ENCODE results near the gene TNS4.

The TNS4 gene

DNA sequence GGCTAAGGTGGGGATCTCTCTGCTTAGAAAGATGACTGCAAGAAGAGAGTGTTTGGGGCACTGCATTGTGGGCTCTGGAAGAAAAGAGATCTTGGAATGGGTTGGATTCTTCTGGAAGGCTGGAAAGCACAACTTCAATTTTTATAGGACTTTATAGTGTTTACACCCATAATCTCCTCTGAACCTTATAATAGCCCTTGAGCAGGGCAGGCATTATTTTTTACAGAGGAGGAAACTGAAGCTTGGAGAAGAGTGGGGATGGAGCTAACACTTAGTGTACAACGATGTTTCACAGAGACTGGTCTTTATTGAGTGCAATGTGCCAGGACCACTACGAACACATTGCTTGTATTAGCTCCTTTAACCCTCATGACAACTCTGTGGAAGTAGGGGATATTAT, 10.4 kb downstream of the TNS4 start:
- DNase-seq, result no peak

DNA sequence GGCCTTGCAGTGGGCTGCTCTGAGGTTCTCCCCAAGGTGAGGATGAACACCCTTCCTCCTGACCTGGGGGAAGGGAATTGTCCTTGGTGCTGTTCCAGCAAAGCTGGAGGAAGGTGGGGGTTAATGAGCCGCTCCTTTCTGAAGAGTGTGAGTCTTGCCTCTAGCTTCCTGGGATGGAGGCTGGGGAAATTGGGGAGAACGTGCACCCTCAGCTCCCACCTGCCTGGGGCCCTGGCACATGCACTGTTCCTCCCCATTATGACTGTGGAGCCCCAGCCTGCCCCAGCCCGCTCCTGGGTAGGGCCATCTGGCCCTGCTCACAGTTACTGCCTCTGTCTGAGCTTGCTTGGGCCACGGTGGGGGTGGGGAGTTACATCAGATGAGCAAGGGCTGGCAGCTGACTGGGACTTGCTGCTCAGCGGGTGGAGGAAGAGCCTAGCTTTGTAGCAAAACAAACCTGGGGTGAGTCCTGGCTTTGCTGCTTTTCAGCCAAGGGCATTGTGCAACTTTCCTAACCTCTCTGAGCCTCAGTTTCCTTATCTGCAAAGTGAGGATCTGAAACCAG, 11.1 kb downstream of the TNS4 start:
- DNase-seq, result no peak

DNA sequence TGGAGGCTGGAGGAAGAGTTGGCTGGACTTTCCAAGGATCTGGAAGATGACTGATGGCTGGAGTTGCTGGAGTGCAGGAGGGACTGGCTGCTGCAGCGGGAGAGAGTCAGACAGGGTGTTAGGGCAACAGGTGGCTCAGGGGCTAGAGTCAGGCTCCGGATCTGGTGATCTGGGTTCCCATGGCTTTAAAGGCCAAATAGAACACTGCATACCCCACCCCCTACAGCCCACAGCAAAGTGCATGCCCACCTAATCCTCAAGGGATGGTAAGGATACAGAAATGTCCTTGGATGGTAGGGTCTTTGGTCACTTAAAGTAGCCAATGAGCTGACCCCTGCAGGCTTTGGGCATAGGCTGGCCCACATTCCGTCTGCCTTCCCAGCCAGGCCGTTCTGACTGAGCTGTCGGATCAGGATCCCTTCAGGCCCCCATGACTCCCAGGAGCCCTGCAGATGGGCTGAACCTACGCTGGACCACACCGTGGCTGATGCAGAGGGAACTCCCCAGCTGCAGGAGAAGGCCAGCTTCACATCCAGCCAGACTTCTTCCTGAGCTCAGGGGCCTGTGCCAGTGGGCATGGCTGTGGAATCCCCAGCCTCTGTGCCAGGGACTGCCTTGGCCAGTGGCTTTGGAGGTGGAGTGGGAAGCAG, 13.9 kb downstream of the TNS4 start:
- no peak for DNase-seq

DNA sequence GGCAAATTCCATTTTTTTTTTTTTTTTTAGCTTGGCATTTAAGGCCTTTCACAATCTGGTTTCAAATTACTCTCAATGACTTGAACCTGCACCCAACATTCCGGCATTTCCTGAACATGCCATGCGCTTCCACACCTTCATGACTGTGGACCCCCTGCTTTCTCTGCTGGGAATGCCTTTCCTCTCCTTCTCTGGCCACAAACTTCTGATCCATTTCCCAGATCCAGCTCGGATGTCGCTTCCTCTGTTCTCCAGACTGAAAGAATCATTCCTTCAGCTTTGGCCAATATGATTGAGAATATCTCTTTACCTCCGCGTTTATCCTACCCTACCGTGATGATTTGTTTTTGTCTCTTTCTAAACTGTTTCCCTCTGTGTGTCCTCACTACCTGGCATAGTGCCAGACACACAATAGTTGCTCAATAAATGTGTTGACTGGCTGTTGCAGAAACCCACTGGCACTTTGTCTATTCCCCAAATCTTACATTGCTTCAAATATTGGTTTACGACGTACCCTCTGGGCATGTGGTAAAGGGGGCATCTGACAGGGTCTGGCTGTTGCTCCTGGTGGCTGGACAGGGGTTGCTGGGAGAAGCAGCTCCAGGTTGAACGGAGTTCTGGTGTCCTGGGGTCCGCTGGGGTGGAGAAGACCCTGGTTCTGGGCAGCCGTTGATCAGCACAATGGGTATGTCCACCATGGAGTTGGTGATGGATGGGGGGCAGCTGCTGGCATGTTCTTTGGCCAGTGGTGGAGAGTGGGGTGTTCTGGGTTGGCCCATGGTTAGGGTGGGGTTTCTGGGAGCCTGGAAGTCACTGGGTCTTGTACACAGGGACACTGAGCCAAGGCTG, 14.7 kb downstream of the TNS4 start:
- no peak for DNase-seq

DNA sequence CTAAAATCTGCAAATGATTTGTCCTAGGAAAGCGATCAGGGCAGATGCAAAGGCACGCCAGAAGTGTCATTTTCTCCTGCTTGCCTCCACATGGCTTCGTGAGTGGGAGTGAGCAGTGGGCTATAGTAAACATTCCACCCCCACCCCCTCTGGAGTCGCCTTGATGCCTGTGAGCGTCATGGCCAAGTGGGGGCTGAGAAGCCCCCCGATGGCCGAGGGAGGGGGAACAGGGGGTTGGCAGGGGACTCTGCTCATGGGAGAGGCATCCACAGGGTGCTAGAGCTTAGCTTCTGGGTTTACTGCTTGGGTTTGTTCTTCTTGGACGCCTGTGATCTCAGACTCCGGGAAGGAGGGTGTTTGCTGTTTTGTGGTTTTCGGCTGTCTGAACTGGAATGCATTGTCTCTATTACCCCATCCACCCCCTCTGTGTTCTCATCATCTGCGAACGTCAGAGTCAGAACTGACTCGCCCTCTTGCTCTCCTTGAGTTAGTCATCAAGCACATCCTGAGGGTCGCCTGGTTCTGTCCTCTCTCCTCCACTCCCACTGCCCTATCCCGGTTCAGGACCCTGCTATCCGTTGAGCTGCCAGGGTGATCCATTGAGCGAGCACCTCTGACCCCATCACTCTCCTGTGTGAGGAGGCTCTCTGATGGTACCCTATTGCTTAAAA, 15.4 kb downstream of the TNS4 start:
- DNase-seq, result peak; percentile 47

DNA sequence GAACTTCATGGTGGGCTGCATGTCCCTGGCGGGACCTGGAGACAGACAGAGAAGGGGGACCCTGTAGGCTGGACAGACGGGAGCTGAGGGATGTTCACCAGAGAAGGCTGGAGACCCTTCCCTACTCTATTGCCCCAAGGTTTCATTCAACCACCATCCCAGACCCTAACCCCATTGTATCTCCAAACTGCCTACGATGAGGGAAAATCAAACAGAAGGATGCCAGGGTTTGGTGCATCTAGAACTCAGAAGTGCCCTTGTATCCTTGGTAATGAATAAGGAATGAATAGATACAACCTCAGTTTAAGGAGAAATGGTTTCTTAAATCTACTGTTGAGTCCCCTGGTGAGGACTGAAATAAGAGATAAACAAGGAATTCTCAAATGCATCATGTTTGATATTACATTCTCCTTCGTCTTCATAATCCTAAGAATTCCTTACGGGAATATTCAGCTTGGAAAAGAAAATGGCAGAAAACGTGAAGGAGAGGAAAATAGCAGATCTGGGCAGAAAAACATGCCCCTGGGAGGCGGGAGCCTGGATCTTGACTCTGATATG, 16.4 kb downstream of the TNS4 start:
- DNase-seq, result no peak

DNA sequence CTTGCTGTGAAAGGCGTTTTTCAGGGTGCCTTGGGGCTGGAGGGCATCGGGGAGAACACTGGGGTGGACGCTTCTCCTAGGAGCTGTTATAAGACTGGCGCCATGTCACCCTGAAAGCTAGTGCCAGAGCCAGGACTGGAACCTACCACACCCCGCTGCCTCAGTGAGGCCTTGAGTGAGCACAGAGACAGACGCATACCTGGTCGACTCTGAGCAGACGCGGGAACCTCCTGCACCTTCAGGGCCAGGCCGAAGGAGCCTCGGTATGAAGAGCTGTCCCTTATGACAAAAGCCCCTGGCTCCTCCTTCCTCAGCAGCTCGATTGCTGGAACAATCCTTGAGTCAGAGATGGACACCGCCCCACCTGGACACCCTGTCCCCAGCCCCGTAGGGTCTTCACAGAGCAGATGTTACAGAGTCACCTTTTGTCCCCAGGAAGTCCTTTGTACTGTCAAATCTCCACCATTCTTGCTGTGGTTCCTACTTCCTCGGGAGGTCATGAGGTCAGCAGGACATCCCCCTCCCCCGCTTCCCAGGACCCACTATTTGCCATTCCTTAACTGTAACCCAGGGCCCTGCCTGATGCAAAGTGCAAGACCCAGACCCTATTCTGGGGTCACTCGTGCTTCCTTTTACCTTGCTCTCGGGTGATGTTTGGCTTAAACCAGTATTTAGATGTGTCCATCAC, 17.0 kb downstream of the TNS4 start:
- DNase-seq, result no peak

DNA sequence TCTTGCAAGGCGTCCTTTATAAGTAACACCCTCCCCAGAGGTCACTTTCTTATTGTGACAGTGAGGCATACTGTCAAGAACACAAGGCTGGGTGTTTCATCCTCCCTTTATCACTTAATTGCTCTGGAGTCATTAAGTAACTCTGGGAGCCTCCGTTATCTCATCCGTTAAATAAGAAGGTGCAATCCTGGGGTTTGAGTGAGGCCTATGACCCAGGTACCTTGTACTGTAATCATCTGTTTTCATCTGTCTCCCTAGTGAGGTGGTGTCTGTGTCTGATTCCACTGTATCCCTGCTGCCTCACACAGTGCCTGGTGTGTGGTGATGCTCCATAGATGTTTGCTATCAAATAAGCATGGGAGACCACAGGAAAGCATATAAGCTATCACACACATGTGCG, 17.7 kb downstream of the TNS4 start:
- DNase-seq, result no peak

DNA sequence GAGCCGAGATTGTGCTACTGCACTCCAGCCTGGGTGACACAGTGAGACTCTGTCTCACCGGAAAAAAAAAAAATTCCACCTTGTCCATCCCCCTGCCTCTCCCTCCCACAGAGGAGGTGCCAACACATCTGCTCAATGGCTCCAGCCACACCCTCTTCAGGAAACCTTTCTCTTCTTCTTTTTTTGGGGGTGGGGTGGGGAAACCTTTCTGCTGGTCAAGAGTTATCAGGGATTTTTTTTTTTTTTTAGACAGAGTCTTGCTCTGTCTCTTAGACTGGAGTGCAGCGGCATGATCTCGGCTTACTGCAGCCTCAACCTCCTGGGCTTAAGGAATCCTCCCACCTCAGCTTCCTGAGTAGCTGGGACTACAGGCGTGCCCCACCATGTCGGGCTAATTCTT, 18.7 kb downstream of the TNS4 start:
- DNase-seq, result no peak

DNA sequence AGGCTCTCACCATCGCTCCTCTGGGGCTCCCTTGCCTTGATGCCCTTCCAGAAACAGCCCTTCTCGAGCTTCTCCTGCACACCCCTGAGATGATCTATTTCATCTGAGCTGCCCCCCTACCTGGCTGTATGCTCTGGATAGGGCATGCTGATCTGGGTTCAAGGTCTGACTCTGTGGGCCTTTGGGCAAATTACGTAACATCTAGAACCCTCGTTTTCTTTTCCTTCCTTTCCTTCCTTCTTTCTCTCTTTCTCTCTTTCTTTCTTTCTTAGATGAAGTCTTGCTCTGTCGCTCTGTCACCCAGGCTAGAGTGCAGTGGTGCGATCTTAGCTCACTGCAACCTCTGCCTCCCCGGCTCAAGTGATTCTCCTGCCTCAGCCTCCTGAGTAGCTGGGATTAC, 20.3 kb downstream of the TNS4 start:
- DNase-seq, result no peak

DNA sequence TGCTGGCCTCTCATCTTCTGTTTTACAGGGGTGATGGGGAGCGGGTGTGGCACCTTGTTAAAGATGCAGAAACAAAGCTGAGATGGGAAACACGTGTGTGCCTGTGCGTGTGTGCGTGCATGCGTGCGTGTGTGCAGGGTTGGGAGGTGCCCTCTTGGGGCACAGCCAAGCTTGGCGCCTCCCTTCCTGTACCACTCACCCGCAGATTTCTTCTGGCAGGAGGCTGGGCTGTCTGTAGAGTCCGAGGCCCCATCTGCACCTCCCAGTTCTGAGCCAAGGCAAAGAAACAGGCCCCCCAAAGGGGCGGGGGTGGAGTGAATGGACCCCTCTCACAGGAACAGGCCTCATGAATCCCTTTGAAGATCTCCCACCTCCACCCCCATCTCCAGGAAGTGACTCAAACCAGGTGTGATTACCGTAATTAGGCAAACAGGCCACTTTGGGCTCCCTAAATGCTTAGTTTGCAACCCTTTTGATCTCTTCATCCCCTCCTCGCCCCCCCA, 20.9 kb downstream of the TNS4 start:
- DNase-seq, result peak; percentile 96

DNA sequence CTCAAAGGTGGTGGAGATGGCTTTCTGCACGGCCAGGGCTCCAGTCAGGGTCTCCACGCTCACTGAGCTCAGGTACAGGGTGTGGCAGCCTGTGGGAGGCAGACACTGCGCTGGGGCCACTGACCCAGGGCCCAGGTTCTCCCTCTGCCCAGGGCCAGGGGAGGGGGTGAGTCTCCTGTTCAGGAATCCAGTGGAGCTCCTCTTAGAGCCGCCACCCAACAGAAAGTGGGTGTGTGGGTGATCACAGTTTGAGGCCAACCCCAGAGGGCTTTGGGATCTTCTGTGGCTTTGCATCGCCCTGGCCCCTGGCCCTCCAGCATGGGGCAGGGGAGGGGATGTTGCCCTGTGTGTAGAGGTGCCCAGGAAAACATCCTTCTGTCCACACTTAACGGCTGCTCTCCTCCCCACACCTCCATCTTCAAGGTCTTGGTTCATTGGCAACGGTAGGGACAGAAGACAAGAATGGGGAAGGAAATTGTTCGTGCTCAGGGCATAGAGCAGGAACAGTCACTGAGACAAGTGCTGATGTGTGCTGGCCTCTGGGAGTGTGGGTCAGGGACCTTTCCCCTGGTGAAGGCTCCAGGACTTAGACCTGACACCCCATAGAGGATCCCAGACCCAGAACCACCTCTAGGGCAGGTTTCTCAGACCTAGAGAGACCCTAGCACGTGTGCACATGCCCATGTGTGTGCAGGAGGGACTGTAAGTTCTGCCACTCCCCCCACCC, 21.5 kb downstream of the TNS4 start:
- peak; percentile 16 for DNase-seq

DNA sequence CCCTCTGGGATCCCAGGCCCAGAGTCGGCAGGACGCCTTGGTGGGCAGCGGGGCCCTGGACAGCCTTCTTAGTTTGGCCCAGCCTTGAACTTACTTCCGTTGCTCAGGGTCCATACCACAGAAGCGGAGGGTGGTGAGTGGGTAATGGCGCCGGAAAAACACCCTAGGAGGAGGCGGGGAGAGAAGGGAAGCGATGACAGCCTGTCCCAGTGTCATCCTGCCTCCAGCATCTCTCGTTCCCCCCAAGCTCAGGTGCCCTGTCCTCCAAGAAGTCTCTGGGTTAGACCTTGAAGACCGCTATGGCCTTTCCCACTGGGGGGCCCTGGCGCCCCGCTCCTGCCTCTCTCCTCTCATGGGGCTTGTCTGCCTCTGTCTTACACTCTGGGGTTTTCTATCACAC, 22.9 kb downstream of the TNS4 start:
- no peak for DNase-seq

DNA sequence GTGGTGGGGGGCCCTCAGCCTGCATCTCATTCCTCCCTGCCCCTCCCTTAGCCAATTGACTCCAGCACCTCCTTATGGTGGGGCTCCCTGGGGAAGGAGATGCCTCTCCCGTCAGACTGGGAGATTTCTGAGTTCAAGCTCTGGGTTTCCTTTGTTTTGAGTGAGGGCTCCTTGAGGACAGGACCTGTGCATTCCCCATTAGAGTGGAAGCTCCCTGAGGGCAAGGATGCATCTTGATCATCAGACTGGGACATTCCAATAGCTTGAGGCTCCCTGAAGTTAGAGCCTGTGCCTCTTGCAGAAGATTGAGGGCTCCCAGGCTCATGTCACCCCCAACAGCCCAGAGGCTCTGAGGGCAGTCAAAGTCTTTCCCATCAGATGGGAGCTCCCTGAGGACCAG, 23.6 kb downstream of the TNS4 start:
- no peak for DNase-seq

DNA sequence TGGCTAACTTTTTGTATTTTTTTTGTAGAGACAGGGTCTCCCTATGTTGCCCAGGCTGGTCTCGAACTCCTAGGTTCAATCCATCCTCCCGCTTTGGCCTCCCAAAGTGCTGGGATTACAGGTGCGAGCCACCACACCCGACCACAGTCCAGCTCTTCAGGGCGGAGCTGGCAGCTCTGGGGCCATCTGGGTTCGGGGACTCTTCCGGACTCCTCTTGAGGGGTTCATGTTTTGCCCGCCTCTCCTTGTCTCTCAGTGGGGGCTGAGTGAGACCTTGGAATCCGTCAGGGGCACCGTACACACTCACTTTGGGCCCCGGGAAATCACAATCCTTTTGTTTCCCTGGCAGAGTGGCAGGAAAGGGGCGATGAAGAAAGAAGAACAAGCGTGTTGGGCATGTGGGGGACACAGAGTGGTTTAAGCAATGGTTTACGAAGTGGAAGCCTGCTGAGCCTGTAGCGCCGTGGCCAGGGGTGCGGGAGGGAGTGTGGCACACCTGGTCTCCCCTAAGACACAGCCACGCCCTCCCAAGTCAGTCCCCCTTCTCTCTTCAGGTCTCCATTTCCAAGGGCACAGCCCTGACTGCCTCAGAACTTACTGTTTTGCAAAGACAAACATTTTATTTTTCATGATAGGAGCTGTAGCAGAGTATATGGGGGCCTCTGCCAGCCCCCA, 26.1 kb downstream of the TNS4 start:
- DNase-seq, result no peak

DNA sequence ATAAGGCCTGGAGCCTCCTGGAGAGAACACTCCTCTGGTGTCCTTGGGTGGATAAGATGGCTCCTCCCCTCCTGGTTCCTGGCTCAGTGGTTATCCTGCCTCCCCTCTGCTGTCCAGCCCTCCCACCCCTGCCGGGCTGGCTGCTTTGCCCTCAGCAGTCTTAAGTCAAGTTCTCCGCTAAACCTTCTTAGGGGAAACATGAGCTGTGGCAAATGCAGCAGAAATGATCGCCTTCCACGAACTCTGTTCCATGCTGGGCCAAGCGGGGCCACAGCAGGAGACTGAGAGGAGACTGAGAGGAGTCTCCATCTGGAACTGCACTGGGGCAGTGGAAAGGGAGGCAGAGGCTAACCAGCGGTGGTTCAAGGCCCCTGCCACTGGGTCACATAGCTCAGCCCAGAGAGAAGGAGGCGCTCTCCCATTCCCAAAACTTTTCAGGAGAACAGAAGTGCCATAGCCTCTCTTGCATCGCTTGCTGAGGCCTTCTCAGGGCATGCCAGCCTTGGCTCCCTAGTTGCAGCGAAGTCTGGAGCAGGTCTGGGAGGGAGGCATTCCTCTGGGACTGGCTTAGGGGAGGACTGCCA, 26.9 kb downstream of the TNS4 start:
- no peak for DNase-seq

DNA sequence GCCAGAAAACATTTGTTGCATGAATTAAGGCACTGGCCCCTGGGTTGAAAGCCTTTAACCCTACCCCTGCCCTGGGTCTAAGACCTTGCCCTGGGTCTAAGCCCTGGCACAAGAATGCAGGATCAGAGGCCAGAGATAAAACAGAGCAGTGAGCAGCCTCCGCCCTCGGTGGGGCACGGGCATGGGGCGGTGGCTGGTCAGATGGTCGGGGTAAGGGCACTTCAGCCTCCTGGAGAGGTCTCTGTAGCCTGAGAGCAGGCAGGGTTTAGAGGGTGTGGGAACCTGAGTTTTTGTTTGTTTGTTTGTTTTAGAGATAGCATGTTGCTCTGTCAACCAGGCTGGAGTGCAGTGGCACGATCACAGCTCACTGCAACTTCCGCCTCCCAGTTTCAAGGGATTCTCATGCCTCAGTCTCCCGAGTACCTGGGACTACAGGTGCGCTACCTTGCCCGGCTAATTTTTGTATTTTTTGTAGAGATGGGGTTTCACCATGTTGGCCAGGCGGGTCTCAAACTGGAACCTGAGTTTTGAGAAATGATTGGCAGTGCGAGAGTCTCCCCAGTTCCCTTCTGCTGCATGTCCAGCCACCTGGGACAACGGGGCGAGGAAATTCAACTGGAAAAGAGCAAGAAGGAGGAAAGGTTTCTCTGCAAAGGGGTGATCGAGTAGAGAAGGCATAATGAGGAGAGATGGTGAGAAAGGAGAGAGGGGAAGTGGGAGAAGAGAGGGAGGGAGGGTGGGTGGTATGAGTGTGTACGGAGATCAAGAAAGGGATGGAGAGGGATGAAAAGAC, 27.7 kb downstream of the TNS4 start:
- no peak for DNase-seq

DNA sequence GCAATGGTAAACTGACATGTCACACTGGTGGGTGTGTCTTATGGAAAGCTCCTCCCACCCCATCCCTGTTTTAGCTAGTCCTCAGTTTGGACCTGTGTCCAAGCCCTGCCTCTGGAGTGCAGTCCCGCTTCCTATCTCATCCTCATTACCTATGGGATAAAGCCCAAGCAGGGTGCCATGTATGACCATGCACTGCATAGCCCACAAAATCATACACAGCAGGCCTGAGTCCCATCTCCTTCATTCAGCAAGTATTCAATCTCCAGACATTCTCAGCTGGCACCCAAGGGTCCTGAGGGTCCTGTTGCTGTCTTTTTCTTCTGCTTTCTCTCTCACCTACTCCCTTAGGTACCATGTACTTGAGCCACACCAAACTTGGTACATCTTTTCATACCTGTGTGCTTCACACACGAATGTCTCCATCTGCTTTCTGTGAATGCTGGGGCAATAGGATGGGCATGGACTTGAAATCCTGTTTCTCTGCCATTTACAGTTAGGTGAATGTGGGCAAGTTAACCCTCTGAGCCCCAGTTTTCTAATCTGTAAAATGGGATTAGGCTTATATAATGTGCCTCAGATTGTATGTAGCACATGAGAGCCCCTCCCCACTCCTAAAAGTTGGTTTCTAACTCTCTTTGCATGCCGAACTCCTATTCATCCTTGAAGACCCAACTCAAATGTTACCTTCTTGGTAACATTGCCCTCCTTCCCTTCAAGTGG, 28.5 kb downstream of the TNS4 start:
- no peak for DNase-seq
